Astrocyte of the spinal cord (primary cell): Measurements from ENCODE around the gene TRHDE.
A peak's percentile ranks its signal among the peaks of the same experiment; 100 is the strongest.

Source experiments
- DNase-seq: peaks from one replicate; pipeline ENCODE4 v3.0.0; 2011; ENCODE audit warnings: low read depth, low spot score
- H3K4me3 ChIP-seq: 2 replicates; pipeline ENCODE4 v1.5.1; 2011; ENCODE audit warnings: low read depth, mild to moderate bottlenecking, low read length, moderate library complexity
- CTCF ChIP-seq: IDR thresholded peaks from 2 replicates; pipeline ENCODE4 v1.5.1; 2012; ENCODE audit warnings: low read depth, mild to moderate bottlenecking, low read length, inconsistent platforms
- in situ Hi-C: cut with HindIII; loops from 2 replicates; pipeline ENCODE4 v1.10.0; 2017; ENCODE audit warnings: low sequenced_read_pairs

Gene TRHDE

DNA sequence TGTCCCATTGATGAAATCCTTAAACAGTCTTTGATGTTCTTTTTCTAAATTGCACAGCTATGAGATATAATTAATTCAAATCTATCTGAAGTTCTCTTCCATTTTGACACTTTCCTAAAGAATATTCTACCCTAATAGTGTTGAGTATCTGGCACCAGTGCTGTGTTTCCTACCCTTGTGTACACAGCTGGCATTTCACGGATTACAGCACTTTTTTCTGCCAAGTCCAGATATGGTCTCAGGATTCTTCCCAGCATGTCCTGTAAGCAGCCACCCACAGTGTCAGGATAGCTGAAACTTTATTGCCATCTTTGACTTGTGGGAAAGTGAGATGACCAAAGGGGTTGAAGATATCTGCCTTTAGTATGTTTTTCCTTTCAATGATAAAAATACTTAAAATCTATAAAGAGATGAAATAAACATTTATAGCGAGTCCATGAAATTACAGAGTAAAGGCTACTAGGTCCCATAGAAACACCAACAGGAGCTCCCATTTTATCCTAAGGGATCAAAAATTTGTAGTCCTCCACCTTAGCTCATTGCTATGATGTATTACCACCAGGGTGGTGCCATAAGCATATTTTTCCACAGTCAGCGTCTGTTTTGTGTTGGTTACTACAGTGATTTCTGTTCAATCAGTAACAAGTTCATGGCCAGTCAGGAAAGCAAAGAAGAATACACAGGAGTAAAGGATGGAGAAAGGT is 96.7 kb downstream of the TRHDE start:
- in situ Hi-C loops = no loop called here
- peak; percentile 28 for DNase-seq
- no peak overlapping the region for H3K4me3 ChIP-seq
- TF ChIP-seq CTCF = no peak

DNA sequence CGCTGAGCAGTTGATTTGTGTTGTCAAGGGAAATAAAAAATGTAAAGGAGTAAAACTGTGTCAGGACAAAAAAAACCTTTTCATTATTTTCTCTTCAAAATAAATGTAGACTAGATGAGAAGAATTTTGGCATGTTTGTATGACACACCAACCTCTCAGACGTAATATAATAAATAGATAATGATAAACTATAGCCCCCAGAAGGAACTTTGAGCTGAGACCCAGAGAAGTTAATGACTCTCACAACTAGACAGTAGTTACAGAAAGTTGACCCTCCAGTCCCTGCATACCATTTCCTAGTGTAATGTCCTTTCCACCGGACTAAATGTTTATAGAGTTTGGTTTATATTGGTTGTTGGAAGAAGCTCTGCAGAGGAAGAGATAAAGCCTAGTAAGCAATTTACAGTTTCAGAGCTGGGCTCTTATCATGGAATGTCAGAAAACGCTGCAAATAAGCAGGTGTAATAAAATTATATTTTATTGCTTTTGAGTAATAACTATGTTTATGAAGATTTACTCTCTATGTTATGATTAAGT is 97.3 kb downstream of the TRHDE start:
- no peak overlapping the region for H3K4me3 ChIP-seq
- no peak for TF ChIP-seq CTCF
- DNase-seq = no peak
- in situ Hi-C loops = no loop called here

DNA sequence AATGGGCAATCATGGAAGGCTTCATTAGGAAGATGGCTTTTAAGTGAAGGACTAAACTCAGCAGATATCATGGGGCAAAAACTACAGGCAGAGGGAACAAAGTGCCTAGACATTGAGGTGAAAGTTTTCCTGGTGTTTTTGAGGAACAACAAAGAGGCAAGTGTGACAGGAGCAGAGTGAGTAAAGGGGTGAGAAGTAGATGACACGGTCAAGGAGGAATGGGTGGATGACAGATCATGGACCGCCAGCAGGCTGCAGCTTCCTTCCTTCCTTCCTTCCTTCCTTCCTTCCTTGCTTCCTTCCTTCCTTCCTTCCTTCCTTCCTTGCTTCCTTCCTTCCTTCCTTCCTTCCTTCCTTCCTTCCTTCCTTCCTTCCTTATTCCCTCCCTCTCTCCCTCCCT is 108.3 kb downstream of the TRHDE start:
- no peak overlapping the region for H3K4me3 ChIP-seq
- in situ Hi-C loops = no loop called here
- no peak for TF ChIP-seq CTCF
- DNase-seq = no peak

- in situ Hi-C loops = no loop called here
- DNase-seq = no peak
- no peak for TF ChIP-seq CTCF
Observed at GRCh38 chr12:72388322-72388721, 116.2 kb downstream of the TRHDE start.

DNA sequence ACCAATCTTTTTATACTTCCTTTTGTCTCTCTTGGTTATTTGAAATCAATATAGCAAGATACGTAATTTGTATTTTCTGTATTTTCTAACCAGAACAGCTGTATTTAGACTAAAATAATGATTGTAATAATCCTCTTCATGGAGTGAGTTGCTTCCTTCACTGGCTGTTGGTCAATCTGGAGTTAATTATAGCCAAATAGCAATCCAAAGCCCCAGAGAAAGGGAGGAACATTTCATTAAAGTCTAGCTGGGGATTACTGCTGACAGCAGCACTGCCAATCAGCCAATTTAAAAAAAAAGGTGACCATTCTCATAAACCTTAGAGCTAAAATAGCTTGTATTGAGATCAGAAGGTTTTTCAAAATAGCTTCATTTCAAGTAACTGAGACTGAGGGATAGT is 118.0 kb downstream of the TRHDE start:
- no peak for TF ChIP-seq CTCF
- in situ Hi-C loops = no loop called here
- no peak for DNase-seq
- H3K4me3 ChIP-seq = no peak overlapping the region

More at GRCh38 chr12:72388322-72388721, 116.2 kb downstream of the TRHDE start:
- no peak overlapping the region for H3K4me3 ChIP-seq

DNA sequence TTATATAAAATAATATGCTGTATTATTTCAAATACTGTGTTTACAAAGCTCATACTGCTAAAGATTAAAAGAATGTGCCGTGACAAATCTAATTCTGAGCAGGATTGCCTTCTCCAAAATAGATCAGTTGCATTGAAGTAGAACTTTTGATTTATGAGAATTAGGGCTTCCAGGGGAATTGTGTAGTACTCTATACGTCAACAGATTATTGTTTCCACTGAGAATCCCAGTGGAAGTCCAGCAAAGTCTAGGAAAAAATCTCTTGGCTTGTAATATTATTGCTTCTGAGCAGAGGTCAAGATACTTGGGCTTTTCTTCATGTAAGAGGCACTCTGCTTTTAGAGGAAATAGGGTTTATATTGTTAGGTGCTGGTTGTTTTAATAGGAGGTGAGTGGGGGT is 133.9 kb downstream of the TRHDE start:
- no peak for DNase-seq
- in situ Hi-C loops = no loop called here
- H3K4me3 ChIP-seq = no peak overlapping the region
- TF ChIP-seq CTCF = no peak
